Mucosa of descending colon (tissue), 3 donors: Measurements from ENCODE around the gene FAM174A. TPM values are rescaled to one million over a fixed set of nuclear protein-coding genes. Genes with fewer than 3 reads are reported as not detected.

Experiments
- ATAC-seq: fragments of 200-7000 bp; cut with Tn5 transposase; one replicate; pipeline ENCODE4 v1.9.1; 2020; ENCODE audit warnings: mild to moderate bottlenecking, moderate library complexity
- DNase-seq, 3 donors: peaks; one replicate each; pipeline ENCODE4 v3.0.0-alpha.2; 2020
- H3K36me3 ChIP-seq: fragments of 200-600 bp; one replicate; pipeline ENCODE4 v1.8.0; 2021; ENCODE audit warnings: low read depth, mild to moderate bottlenecking
- H3K4me1 ChIP-seq: fragments of 200-600 bp; one replicate; pipeline ENCODE4 v1.8.0; 2021; ENCODE audit warnings: low read depth, mild to moderate bottlenecking
- H3K4me3 ChIP-seq: fragments of 200-600 bp; one replicate; pipeline ENCODE4 v1.8.0; 2021; ENCODE audit warnings: mild to moderate bottlenecking
- H3K9me3 ChIP-seq: fragments of 200-600 bp; one replicate; pipeline ENCODE4 v1.8.0; 2021; ENCODE audit warnings: mild to moderate bottlenecking
- CTCF ChIP-seq: fragments of 200-600 bp; IDR thresholded peaks from one replicate; pipeline ENCODE4 v1.8.0; 2022; ENCODE audit warnings: antibody characterized with exemption, mild to moderate bottlenecking
- intact Hi-C, 2 donors: fragments of 100-400 bp; cut with DNase I in 1 of 2; cut with micrococcal nuclease in 1 of 2; formaldehyde crosslinking; loops; one replicate each; pipeline versions ENCODE4 v1.11.0 to v1.11.1; 2022; cut with DNase I, micrococcal nuclease
- total RNA-seq, 3 donors: library from RNA; stranded (reverse); fragmentation: NEBNext Ultra II Directional in 2 of 3; extraction: Animal tissue kit (Norgen Biotek cat#: 25700) in 2 of 3; gene quantifications; one replicate each; pipeline versions ENCODE4 v1.2.1 to v1.2.4, GENCODE V29; 2021 to 2023
- donor health status: DM: no; HTN: no; CAD: no; lungs with moderate emphysema.
- donor health status: DM: no; HTN: no; CAD: no.
- donor health status: DM: no; HTN: yes; CAD: no.

FAM174A gene
- total RNA-seq, 3 donors from 2014 or later, result 14.0 to 15.7 (median 14.5) TPM

DNA sequence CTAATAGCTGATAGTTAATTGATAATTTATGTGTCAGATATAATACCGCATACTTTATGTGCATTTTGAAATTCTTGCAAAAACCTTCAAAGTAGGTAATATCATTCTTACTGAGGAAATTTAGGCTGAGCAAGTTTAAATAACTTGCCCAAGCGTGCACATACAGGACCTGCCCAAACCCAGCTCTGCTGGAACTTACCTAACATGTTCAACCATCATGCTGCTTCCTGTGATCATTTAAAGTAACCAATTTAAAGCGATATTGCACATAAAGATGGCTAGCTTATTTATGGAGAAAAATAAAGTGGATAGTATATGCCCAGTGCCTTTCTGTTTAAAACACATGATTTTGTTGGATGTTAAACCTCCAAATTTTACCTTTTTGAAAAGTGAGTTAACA lies 4.3 kb downstream of the FAM174A start:
- intact Hi-C loops, result no loop called here
- no peak for ATAC-seq

GRCh38 chr5:100542086-100542485 lies 6.9 kb downstream of the FAM174A start:
- no peaks in the 10 kb centered on the region for H3K36me3 ChIP-seq
- DNase-seq (no peak), ATAC-seq (no peak)
- no peaks in the 10 kb centered on the region for H3K9me3 ChIP-seq
- no peak overlapping the region for H3K4me3 ChIP-seq
- H3K4me1 ChIP-seq, result peaks cover 5% of the 10 kb centered on the region
- intact Hi-C loops, result no loop called here
- TF ChIP-seq CTCF, result no peak

More for the DNA sequence above, 4.3 kb downstream of the FAM174A start:
- Histone ChIP-seq H3K4me1 (peaks cover 13% of the 10 kb centered on the region), H3K4me3 (no peak overlapping the region), H3K36me3 (no peaks in the 10 kb centered on the region), H3K9me3 (no peaks in the 10 kb centered on the region)
- DNase-seq, result no peak
- no peak for TF ChIP-seq CTCF

GRCh38 chr5:100546001-100546400 lies 10.8 kb downstream of the FAM174A start:
- Histone ChIP-seq H3K36me3 (no peaks in the 10 kb centered on the region), H3K4me1 (no peaks in the 10 kb centered on the region)

DNA sequence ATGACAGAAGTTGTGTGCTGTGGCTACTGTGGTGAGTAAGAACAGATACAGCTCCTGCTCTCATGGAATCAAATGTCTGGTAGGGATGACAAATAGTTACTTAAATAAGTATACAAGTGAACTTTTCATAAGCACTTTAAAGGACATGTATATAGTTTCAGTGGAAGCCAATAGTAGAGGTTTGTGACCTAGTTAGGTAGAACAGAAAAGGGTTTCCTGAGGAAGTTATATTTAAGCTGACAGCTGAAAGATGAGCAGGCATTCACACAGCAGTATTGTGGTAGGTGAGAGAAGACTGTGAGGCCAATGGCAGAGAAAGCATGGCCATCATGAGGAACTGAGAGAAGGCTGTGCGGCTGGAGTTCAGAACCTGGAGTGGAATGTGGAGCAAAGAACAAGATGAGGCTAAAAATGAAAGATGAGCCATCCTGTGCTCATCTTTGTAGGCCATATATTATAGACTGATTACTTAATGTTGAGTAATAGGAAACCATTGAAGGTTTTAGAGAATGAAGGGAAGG lies 15.4 kb downstream of the FAM174A start:
- no peak for TF ChIP-seq CTCF
- ATAC-seq (no peak), DNase-seq (no peak)
- intact Hi-C loops, result no loop called here
- H3K9me3 ChIP-seq, result no peaks in the 10 kb centered on the region
- no peak overlapping the region for H3K4me3 ChIP-seq
- H3K4me1 ChIP-seq, result no peaks in the 10 kb centered on the region
- H3K36me3 ChIP-seq, result no peaks in the 10 kb centered on the region

More at GRCh38 chr5:100546001-100546400, 10.8 kb downstream of the FAM174A start:
- TF ChIP-seq CTCF, result no peak
- intact Hi-C loops, result no loop called here
- H3K4me3 ChIP-seq, result no peak overlapping the region
- ATAC-seq, result no peak
- DNase-seq, result no peak
- H3K9me3 ChIP-seq, result no peaks in the 10 kb centered on the region

- DNase-seq (no peak), ATAC-seq (no peak)
- TF ChIP-seq CTCF, result no peak
- H3K4me1 ChIP-seq, result no peaks in the 10 kb centered on the region
- no peak overlapping the region for H3K4me3 ChIP-seq
- no peaks in the 10 kb centered on the region for H3K36me3 ChIP-seq
- no peaks in the 10 kb centered on the region for H3K9me3 ChIP-seq
- intact Hi-C loops, result no loop called here
Observed at GRCh38 chr5:100551183-100551582, 16.0 kb downstream of the FAM174A start.

GRCh38 chr5:100553209-100553608 lies 18.0 kb downstream of the FAM174A start:
- no peak for TF ChIP-seq CTCF
- Histone ChIP-seq H3K4me1 (no peaks in the 10 kb centered on the region), H3K36me3 (no peaks in the 10 kb centered on the region), H3K9me3 (no peaks in the 10 kb centered on the region), H3K4me3 (no peak overlapping the region)
- intact Hi-C loops, result no loop called here
- no peak for DNase-seq
- ATAC-seq, result no peak
